Measurements from ENCODE around the gene KIAA1217. TPM values are rescaled to one million over a fixed set of nuclear protein-coding genes. Genes with fewer than 3 reads are reported as not detected.

Gene KIAA1217
- total and polyA plus RNA-seq, 2 of the 8 experiments (the other 6 are each of a cell fraction or from before 2014, with no cell fraction given): 4.5 to 15.6 TPM

GRCh38 chr10:24495666-24496460, 286.9 kb downstream of the KIAA1217 start:
- Histone ChIP-seq H3K4me1 (replicated peaks in 1 of 4; ENCODE audit: control insufficient read depth in 3 of 4, insufficient read depth in 4 of 4, low read length in 3 of 4) (peaks cover 0 to 9% (median 7%) of the 10 kb centered on the region in 4 experiments; a peak in 6 of 7 replicates), H4K91ac (replicated peaks; ENCODE audit: insufficient read length, low read length) (no peak overlapping the region), H2AFZ (ENCODE audit: low read length) (no peak overlapping the region), H3K36me3 (ENCODE audit: control insufficient read depth in 2 of 4, insufficient read depth in 4 of 4, low read length in 3 of 4) (no peaks in the 10 kb centered on the region), H3K9ac (replicated peaks in 1 of 4; ENCODE audit: extremely low read depth in 1 of 4, low read depth in 3 of 4, low read length in 3 of 4) (no peak overlapping the region), H3K4me3 (ENCODE audit: extremely low read depth in 1 of 4, insufficient read depth in 2 of 4, low read depth in 3 of 4, low read length in 4 of 4) (no peak overlapping the region), H3K27ac (ENCODE audit: low read depth, low read length) (no peak overlapping the region), H4K5ac (ENCODE audit: insufficient read length, low read depth, low read length) (no peak overlapping the region), H4K20me1 (replicated peaks in 1 of 2; ENCODE audit: control insufficient read depth in 1 of 2, insufficient read depth in 2 of 2, low read length in 2 of 2) (no peaks in the 10 kb centered on the region), H3K18ac (ENCODE audit: extremely low read depth, low read length) (0 out of 2 replicates have a peak overlapping the region, but pooled peaks have one; percentile 43), H3K79me2 (ENCODE audit: control insufficient read depth in 1 of 2, insufficient read depth in 2 of 2, low read length in 2 of 2) (no peaks in the 10 kb centered on the region), H2BK120ac (replicated peaks; ENCODE audit: low read depth, low read length) (no peak overlapping the region), H3K79me1 (ENCODE audit: low read depth, low read length) (0 out of 2 replicates have a peak, but pooled peaks cover 2% of the 10 kb centered on the region), H3K9me3 (ENCODE audit: insufficient read depth in 2 of 2, low read depth in 1 of 2, low read length in 1 of 2) (no peaks in the 10 kb centered on the region), H2BK15ac (ENCODE audit: low read length) (no peak overlapping the region), H3K23me2 (ENCODE audit: low read depth, low read length) (no peaks in the 10 kb centered on the region), H2BK12ac (ENCODE audit: low read depth, low read length) (peak overlapping the region; percentile 73; the same call in 1 of the 2 replicates), H2BK20ac (ENCODE audit: low read length) (no peak overlapping the region), H3K56ac (replicated peaks; ENCODE audit: insufficient read length, low read depth, low read length) (no peak overlapping the region), H2AK5ac (ENCODE audit: low read depth, low read length) (no peak overlapping the region), H3K14ac (ENCODE audit: insufficient read length) (no peak overlapping the region), H2BK5ac (ENCODE audit: low read depth, low read length) (no peak overlapping the region; the same call in 1 of the 2 replicates), H4K8ac (ENCODE audit: extremely low read depth, insufficient read depth, low read length) (no peak overlapping the region), H3K23ac (ENCODE audit: insufficient read length) (no peak overlapping the region), H3K4me2 (ENCODE audit: insufficient read depth in 1 of 2, low read depth in 2 of 2, low read length in 2 of 2) (no peak overlapping the region), H3K27me3 (replicated peaks in 1 of 4; ENCODE audit: control insufficient read depth in 3 of 4, extremely low read depth in 1 of 4, insufficient read depth in 3 of 4, low read length in 3 of 4) (no peaks in the 10 kb centered on the region), H3K4ac (replicated peaks; ENCODE audit: insufficient read length, low read depth, low read length) (no peak overlapping the region)
- WGBS, 2 experiments (ENCODE audit: extremely low coverage in 1 of 2, insufficient coverage in 1 of 2, insufficient read length in 1 of 2, insufficient replicate concordance in 2 of 2, low coverage in 1 of 2, low lambda C conversion rate in 2 of 2, missing lambda C conversion rate in 1 of 2): 94% methylated on average over 10 of the region's 10 CpGs; no CpG with 5 or more reads in 1 of the 2 experiments
- POLR2A ChIA-PET (ENCODE audit: partially characterized antibody): no interaction called here
- DNase-seq (ENCODE audit: low read depth in 1 of 2, low spot score in 2 of 2) (no peak), FAIRE-seq (no peak)
- CTCF ChIA-PET (ENCODE audit: partially characterized antibody): interaction anchor here (0.7 kb wide), 1 partner anchor 164 kb away, joined by 4 read pairs; no protein-coding TSS in a partner anchor
- TF ChIP-seq RNF2 (IDR thresholded peaks at IDR 0.05; ENCODE audit: borderline replicate concordance, low read depth, low read length, missing control alignments, poor library complexity, severe bottlenecking) (no peak), RBBP5 (IDR thresholded peaks at IDR 0.05; ENCODE audit: borderline replicate concordance, low read depth, low read length) (no peak), RAD21 (IDR thresholded peaks at IDR 0.05 in 1 of 2, conservative IDR thresholded peaks at IDR 0.05 in 1 of 2; ENCODE audit: low read depth in 2 of 2, low read length in 2 of 2) (no peak), HDAC6 (IDR thresholded peaks at IDR 0.05; ENCODE audit: low read depth, low read length) (no peak), HDAC2 (IDR thresholded peaks at IDR 0.05; ENCODE audit: borderline replicate concordance in 1 of 2, low read depth in 2 of 2, low read length in 2 of 2) (no peak), KDM4A (IDR thresholded peaks at IDR 0.05; ENCODE audit: low read depth, low read length, severe bottlenecking) (no peak), ATF3 (IDR thresholded peaks at IDR 0.05; ENCODE audit: insufficient read depth, low read depth, low read length) (no peak), BACH1 (IDR thresholded peaks at IDR 0.05; ENCODE audit: low read length) (no peak), SIN3A (conservative IDR thresholded peaks at IDR 0.05 in 1 of 2, IDR thresholded peaks at IDR 0.05 in 1 of 2; ENCODE audit: low read depth in 1 of 2, low read length in 2 of 2) (no peak)

All from H1 (cell line).